K562 (cell line): Measurements from ENCODE around the gene TDRD12. TPM values are rescaled to one million over a fixed set of nuclear protein-coding genes. Genes with fewer than 3 reads are reported as not detected.

Source experiments
- BRCA1 ChIP-seq, 2 experiments: fragments of 450-650 bp in 1 of 2; sonication (generic) in 1 of 2; formaldehyde crosslinking in 1 of 2; IDR thresholded peaks; 2 replicates each; pipeline versions ENCODE4 v1.5.0 to v1.6.1; 2017 to 2020; ENCODE audit warnings: mild to moderate bottlenecking in 1 of 2, missing genetic modification reagents in 1 of 2
- HIVEP1 ChIP-seq: fragments of 250-450 bp; sonication (Bioruptor Pico); IDR thresholded peaks from 2 replicates; pipeline ENCODE4 v1.4.0; 2020; ENCODE audit warnings: mild to moderate bottlenecking
- ID3 ChIP-seq, 2 experiments: fragments of 250-450 bp in 1 of 2; fragments of 450-650 bp in 1 of 2; sonication (Bioruptor Pico) in 1 of 2; IDR thresholded peaks; 2 replicates each; pipeline versions ENCODE4 v1.6.1 to v1.8.0; 2016 to 2021; ENCODE audit warnings: mild to moderate bottlenecking in 2 of 2, moderate library complexity in 2 of 2, missing compliant biosample characterization in 1 of 2, missing genetic modification characterization in 1 of 2
- TRIM28 ChIP-seq: fragments of 450-650 bp; IDR thresholded peaks from 2 replicates; pipeline ENCODE4 v1.6.1; 2017
- VEZF1 ChIP-seq: fragments of 200-800 bp; sonication (Bioruptor generic); IDR thresholded peaks from 2 replicates; pipeline ENCODE4 v1.6.1; 2017; ENCODE audit warnings: missing genetic modification characterization, missing compliant biosample characterization
- ZBTB43 ChIP-seq: sonication (generic); formaldehyde crosslinking; IDR thresholded peaks from 2 replicates; pipeline ENCODE4 v1.8.0; 2023; ENCODE audit warnings: mild to moderate bottlenecking, missing genetic modification reagents
- ZNF324 ChIP-seq: fragments of 250-450 bp; sonication (Bioruptor Pico); IDR thresholded peaks from 2 replicates; pipeline ENCODE4 v1.4.0; 2020; ENCODE audit warnings: mild to moderate bottlenecking
- polyA plus RNA-seq, 8 experiments: library from polyadenylated mRNA; depleted of rRNA in 4 of 8; stranded (reverse) in 5 of 8; unstranded in 3 of 8; fragments of >200 nt; fragmentation: Nextera tagmentation in 2 of 8; fragmentation: Illumina TruSeq in 1 of 8; extraction: Ambion mirVana in 2 of 8; extraction: Trizol in 1 of 8; gene quantifications; 2 replicates each; pipeline versions ENCODE4 v1.2.1 to v1.2.3, GENCODE V29; 2011 to 2014; ENCODE audit warnings: inconsistent platforms in 1 of 8, missing spikeins in 1 of 8
- total RNA-seq, 7 experiments: library from RNA; depleted of rRNA in 6 of 7; stranded (reverse); fragments of >200 nt in 6 of 7; fragmentation: Illumina TruSeq in 2 of 7; extraction: Trizol in 2 of 7; gene quantifications; 2 replicates each; pipeline versions ENCODE4 v1.2.1 to v1.2.3, GENCODE V29; 2011 to 2021; ENCODE audit warnings: low replicate concordance in 1 of 7

TDRD12 gene
- total and polyA plus RNA-seq, 9 of the 15 experiments (the other 6 are each of a cell fraction or from before 2014, with no cell fraction given): 0.03 TPM; not detected in 8

- TF ChIP-seq VEZF1 (CRISPR knock-in tag): peak; percentile 18; the same call in 1 of the 2 replicates
- TF ChIP-seq ID3 (CRISPR knock-in tag; IDR thresholded peaks at IDR 0.05): no peak
- TF ChIP-seq ID3 (tag; IDR thresholded peaks at IDR 0.05): no peak
- TF ChIP-seq HIVEP1: no peak
- no peak for TF ChIP-seq ZBTB43 (CRISPR knock-in tag)
- 0 out of 2 replicates have a peak, but pooled peaks have one; percentile 28 for TF ChIP-seq TRIM28
- TF ChIP-seq ZNF324 (CRISPR knock-in tag): no peak
- TF ChIP-seq BRCA1 (IDR thresholded peaks at IDR 0.05): no peak
- TF ChIP-seq BRCA1 (CRISPR knock-in tag; IDR thresholded peaks at IDR 0.05): no peak
These were observed 31.9 kb upstream of the TDRD12 start (continued) for GRCh38 chr19:32687681-32688080.
